SK-N-SH treated with all-trans-retinoic acid at 6 μM for 48 hours (cell line): ENCODE measurements around the gene OTOA.
"Not testable (repeated sequence)": the region's sequence is repeated elsewhere in the genome, so short reads cannot be mapped to it uniquely, and the experiment has no call there.

ENCODE experiments used
- ATAC-seq: fragments of 200-7000 bp; cut with Tn5 transposase; 3 replicates; pipeline ENCODE4 v1.9.1; 2020; ENCODE audit warnings: mild to moderate bottlenecking, moderate library complexity
- ESRRG ChIP-seq: fragments of 250-450 bp; sonication (Bioruptor Pico); IDR thresholded peaks from 2 replicates; pipeline ENCODE4 v1.6.1; 2021; ENCODE audit warnings: mild to moderate bottlenecking
- GLIS3 ChIP-seq: fragments of 250-450 bp; sonication (Bioruptor Pico); IDR thresholded peaks from 2 replicates; pipeline ENCODE4 v1.5.0; 2020; ENCODE audit warnings: mild to moderate bottlenecking, moderate library complexity
- OSR1 ChIP-seq: fragments of 250-450 bp; sonication (Bioruptor Pico); IDR thresholded peaks from 2 replicates; pipeline ENCODE4 v1.8.0; 2022; ENCODE audit warnings: moderate library complexity, mild to moderate bottlenecking, inconsistent platforms
- PPARA ChIP-seq: fragments of 250-450 bp; sonication (Bioruptor Pico); IDR thresholded peaks from 2 replicates; pipeline ENCODE4 v1.5.0; 2020; ENCODE audit warnings: mild to moderate bottlenecking, borderline replicate concordance
- RARB ChIP-seq: fragments of 250-450 bp; sonication (Bioruptor Pico); IDR thresholded peaks from 2 replicates; pipeline ENCODE4 v1.8.0; 2021; ENCODE audit warnings: mild to moderate bottlenecking, moderate library complexity
- SNAI2 ChIP-seq: fragments of 250-450 bp; sonication (Bioruptor Pico); IDR thresholded peaks from 2 replicates; pipeline ENCODE4 v1.5.0; 2020; ENCODE audit warnings: mild to moderate bottlenecking, moderate library complexity
- ZC3H10 ChIP-seq: fragments of 250-450 bp; sonication (Bioruptor Pico); IDR thresholded peaks from 2 replicates; pipeline ENCODE4 v1.5.1; 2021; ENCODE audit warnings: mild to moderate bottlenecking, moderate library complexity
- ZFP3 ChIP-seq: fragments of 250-450 bp; sonication (Bioruptor Pico); IDR thresholded peaks from 2 replicates; pipeline ENCODE4 v1.5.0; 2020; ENCODE audit warnings: mild to moderate bottlenecking, moderate library complexity
- ZFP30 ChIP-seq: fragments of 450-650 bp; formaldehyde crosslinking; IDR thresholded peaks from 2 replicates; pipeline ENCODE4 v1.5.0; 2022; ENCODE audit warnings: mild to moderate bottlenecking, moderate library complexity
- ZNF565 ChIP-seq: fragments of 450-650 bp; formaldehyde crosslinking; conservative IDR thresholded peaks from 2 replicates; pipeline ENCODE4 v1.5.0; 2020; ENCODE audit warnings: low read depth, mild to moderate bottlenecking, moderate library complexity
- ZNF70 ChIP-seq: fragments of 450-650 bp; formaldehyde crosslinking; IDR thresholded peaks from 2 replicates; pipeline ENCODE4 v1.5.0; 2020; ENCODE audit warnings: mild to moderate bottlenecking, moderate library complexity
- ZNF8 ChIP-seq: fragments of 450-650 bp; formaldehyde crosslinking; IDR thresholded peaks from 2 replicates; pipeline ENCODE4 v1.5.0; 2020; ENCODE audit warnings: mild to moderate bottlenecking, moderate library complexity
- TF ChIP-seq, protein P1 (sequence below): fragments of 250-450 bp; sonication (Bioruptor Pico); IDR thresholded peaks from 2 replicates; pipeline ENCODE4 v1.5.0; 2020; ENCODE audit warnings: mild to moderate bottlenecking, moderate library complexity
- TF ChIP-seq, protein P2 (sequence below): fragments of 250-450 bp; sonication (Bioruptor Pico); IDR thresholded peaks from 2 replicates; pipeline ENCODE4 v1.5.1; 2021; ENCODE audit warnings: mild to moderate bottlenecking, moderate library complexity
- TF ChIP-seq, protein P3 (sequence below): fragments of 250-450 bp; sonication (Bioruptor Pico); IDR thresholded peaks from 2 replicates; pipeline ENCODE4 v1.5.1; 2020; ENCODE audit warnings: low read depth, mild to moderate bottlenecking, moderate library complexity

The OTOA gene

DNA sequence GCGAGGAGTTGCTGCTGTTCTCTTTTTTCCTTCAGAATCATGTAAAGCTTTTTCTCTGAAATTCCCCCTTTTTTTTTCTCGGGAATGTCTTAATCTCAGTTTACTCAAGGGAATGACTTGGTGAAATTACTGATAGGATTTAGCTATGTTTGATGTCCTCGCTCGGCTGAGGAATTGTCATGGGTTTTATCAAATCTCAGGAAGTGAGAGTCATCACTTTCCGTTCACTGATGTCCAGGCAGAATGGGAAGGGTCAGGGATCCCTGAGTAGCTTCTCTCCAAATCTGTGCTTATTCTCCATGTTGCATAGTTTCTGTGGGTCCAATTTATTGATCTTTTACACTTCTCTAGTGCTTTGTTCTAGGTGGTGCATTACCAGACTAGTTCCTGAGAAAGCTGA lies 17.7 kb upstream of the OTOA start:
- ATAC-seq, result no peak
- TF ChIP-seq, protein P1, sequence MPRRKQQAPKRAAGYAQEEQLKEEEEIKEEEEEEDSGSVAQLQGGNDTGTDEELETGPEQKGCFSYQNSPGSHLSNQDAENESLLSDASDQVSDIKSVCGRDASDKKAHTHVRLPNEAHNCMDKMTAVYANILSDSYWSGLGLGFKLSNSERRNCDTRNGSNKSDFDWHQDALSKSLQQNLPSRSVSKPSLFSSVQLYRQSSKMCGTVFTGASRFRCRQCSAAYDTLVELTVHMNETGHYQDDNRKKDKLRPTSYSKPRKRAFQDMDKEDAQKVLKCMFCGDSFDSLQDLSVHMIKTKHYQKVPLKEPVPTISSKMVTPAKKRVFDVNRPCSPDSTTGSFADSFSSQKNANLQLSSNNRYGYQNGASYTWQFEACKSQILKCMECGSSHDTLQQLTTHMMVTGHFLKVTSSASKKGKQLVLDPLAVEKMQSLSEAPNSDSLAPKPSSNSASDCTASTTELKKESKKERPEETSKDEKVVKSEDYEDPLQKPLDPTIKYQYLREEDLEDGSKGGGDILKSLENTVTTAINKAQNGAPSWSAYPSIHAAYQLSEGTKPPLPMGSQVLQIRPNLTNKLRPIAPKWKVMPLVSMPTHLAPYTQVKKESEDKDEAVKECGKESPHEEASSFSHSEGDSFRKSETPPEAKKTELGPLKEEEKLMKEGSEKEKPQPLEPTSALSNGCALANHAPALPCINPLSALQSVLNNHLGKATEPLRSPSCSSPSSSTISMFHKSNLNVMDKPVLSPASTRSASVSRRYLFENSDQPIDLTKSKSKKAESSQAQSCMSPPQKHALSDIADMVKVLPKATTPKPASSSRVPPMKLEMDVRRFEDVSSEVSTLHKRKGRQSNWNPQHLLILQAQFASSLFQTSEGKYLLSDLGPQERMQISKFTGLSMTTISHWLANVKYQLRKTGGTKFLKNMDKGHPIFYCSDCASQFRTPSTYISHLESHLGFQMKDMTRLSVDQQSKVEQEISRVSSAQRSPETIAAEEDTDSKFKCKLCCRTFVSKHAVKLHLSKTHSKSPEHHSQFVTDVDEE (CRISPR knock-in tag), result no peak
- TF ChIP-seq ZNF70 (CRISPR knock-in tag) (no peak), OSR1 (CRISPR knock-in tag) (no peak)

DNA sequence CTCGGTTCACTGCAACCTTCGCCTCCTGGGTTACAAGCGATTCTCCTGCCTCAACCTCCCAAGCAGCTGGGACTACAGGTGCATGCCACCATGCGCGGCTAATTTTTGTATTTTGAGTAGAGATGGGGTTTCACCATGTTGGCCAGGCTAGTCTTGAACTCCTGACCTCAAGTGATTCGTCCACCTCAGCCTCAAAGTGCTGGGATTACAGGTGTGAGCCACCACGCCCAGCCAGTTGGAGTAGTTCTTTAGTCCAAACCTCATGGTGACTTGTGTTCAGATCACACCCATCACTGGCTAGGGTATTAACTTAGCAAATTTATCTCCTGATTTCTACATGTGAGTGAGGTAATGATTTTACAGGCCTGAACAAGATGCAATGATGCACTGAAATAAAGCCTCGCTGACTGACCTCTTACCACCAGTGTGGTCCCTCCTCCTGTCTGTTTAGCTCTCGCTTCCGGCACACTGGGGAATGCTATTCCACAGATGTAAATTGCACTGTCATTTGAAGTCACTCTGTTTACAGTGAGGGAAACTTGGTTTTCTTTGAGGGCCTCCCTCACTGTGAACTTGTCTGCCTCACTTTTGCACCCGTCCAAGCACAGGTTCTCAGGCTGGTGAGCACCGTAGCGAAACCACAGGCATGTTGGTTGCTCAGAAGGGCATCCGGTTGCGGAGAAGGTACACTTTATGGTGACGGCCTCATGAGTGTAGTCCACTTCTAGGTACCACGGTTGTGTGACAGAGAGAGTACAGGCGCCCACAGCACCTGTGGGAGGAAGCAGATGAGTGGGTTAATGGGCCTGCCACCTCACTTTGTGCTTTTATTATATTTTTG lies 16.8 kb upstream of the OTOA start:
- TF ChIP-seq, protein P1 (CRISPR knock-in tag), result no peak
- no peak for TF ChIP-seq PPARA (CRISPR knock-in tag)
- no peak for TF ChIP-seq GLIS3
- TF ChIP-seq ZFP3, result no peak
- no peak for TF ChIP-seq ZNF70 (CRISPR knock-in tag)
- no peak for TF ChIP-seq ZC3H10 (CRISPR knock-in tag)
- no peak for TF ChIP-seq ESRRG (CRISPR knock-in tag)
- TF ChIP-seq SNAI2 (CRISPR knock-in tag), result no peak
- TF ChIP-seq ZNF8 (CRISPR knock-in tag), result no peak
- no peak for ATAC-seq

DNA sequence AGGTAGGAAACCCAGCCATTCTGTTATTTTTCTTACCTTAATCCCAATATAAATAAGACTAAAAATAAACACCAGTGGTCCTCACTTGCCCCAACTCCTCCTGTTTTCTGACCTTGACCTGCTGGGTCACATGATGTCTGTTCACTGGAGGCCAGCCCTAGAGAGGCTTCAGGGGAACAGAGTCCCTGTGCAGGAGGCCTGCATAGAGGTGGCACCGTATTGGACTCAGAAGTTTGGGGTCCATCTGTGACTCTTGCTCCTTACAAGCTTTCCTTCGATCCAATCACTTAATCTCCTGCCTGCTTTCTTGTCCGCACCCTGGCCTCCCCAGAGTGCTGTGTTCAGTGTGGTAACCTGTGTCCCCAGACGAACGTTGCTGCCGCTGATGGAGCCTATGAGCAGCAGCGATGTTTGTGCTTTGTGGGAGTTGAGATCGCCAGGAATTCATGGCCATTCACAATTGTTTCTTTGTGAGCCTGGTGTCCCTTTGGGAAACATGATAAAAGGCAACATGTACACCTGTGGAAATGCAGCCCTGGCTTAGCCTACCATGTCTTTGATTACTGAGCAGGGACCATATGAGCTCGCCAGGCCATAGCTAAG lies 16.1 kb upstream of the OTOA start:
- no peak for TF ChIP-seq ZFP30 (CRISPR knock-in tag)
- TF ChIP-seq, protein P2, sequence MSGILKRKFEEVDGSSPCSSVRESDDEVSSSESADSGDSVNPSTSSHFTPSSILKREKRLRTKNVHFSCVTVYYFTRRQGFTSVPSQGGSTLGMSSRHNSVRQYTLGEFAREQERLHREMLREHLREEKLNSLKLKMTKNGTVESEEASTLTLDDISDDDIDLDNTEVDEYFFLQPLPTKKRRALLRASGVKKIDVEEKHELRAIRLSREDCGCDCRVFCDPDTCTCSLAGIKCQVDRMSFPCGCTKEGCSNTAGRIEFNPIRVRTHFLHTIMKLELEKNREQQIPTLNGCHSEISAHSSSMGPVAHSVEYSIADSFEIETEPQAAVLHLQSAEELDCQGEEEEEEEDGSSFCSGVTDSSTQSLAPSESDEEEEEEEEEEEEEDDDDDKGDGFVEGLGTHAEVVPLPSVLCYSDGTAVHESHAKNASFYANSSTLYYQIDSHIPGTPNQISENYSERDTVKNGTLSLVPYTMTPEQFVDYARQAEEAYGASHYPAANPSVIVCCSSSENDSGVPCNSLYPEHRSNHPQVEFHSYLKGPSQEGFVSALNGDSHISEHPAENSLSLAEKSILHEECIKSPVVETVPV (CRISPR knock-in tag), result no peak
- TF ChIP-seq RARB (CRISPR knock-in tag), result no peak
- TF ChIP-seq, protein P3, sequence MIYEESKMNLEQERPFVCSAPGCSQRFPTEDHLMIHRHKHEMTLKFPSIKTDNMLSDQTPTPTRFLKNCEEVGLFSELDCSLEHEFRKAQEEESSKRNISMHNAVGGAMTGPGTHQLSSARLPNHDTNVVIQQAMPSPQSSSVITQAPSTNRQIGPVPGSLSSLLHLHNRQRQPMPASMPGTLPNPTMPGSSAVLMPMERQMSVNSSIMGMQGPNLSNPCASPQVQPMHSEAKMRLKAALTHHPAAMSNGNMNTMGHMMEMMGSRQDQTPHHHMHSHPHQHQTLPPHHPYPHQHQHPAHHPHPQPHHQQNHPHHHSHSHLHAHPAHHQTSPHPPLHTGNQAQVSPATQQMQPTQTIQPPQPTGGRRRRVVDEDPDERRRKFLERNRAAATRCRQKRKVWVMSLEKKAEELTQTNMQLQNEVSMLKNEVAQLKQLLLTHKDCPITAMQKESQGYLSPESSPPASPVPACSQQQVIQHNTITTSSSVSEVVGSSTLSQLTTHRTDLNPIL (CRISPR knock-in tag), result no peak
- no peak for TF ChIP-seq ZNF565 (CRISPR knock-in tag)
- no peak for TF ChIP-seq GLIS3
- no peak for TF ChIP-seq PPARA (CRISPR knock-in tag)
- TF ChIP-seq ZNF70 (CRISPR knock-in tag), result no peak
- no peak for TF ChIP-seq SNAI2 (CRISPR knock-in tag)
- TF ChIP-seq ZC3H10 (CRISPR knock-in tag), result no peak
- TF ChIP-seq, protein P1 (CRISPR knock-in tag), result no peak
- ATAC-seq, result no peak

DNA sequence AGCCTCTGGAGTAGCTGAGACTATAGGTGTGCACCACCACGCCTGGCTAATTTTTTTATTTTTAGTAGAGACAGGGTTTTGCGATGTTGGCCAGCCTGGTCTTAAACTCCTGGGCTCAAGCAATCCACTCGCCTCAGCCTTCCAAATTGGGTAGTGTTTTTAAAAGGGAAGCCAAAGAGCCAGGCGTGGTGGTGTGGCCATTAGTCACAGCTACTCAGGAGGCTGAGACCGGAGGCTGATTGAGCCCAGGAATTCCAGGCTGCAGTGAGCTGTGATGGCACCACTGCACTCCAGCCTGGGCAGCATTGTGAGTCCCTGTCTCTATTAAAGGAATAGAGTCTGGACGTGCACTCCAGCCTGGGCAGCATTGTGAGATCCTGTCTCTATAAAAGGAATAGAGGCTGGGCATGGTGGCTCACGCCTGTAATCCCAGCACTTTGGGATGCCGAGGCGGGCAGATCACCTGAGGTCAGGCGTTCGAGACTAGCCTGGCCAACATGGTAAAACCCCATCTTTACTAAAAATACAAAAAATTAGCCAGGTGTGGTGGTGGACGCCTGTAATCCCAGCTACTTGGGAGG lies 13.9 kb upstream of the OTOA start:
- ATAC-seq, result not testable (repeated sequence)
